A673 (cell line): Measurements from ENCODE around the gene STUB1. TPM values are rescaled to one million over a fixed set of nuclear protein-coding genes. Genes with fewer than 3 reads are reported as not detected.

Experiments
- BruUV-seq: library from RNA; stranded (reverse); fragments of 400-500 nt; replicated peaks from 2 replicates; lab custom pipeline; 2021; lab: Mats Ljungman, UMichigan
- CTCF ChIA-PET: fragments of 300-600 bp; sonication (Branson Sonifier 250); formaldehyde crosslinking; loops from one replicate; lab custom pipeline; 2022; ENCODE audit warnings: antibody characterized with exemption; lab: Charles Lee
- POLR2A ChIA-PET: fragments of 300-600 bp; sonication (Branson Sonifier 250); formaldehyde crosslinking; loops from one replicate; lab custom pipeline; 2022; ENCODE audit warnings: antibody characterized with exemption; ENCODE audit not compliant: low non-redundant PET; lab: Charles Lee
- DNase-seq: peaks from one replicate; pipeline ENCODE4 v3.0.0-alpha.2; 2015; ENCODE audit warnings: low spot score
- H3K27ac ChIP-seq: fragments of 200-600 bp; sonication (generic); 2 replicates; pipeline ENCODE4 v1.5.1; 2016; ENCODE audit warnings: mixed run types, low read depth, mild to moderate bottlenecking, mixed read lengths, antibody characterized with exemption, low read length; ENCODE audit not compliant: poor library complexity, severe bottlenecking
- H3K27me3 ChIP-seq: fragments of 200-600 bp; sonication (generic); replicated peaks from 2 replicates; pipeline ENCODE4 v1.6.1; 2017; ENCODE audit warnings: mixed run types, low read depth, mild to moderate bottlenecking, mixed read lengths, antibody characterized with exemption, low read length; ENCODE audit not compliant: insufficient read depth, poor library complexity
- H3K36me3 ChIP-seq: fragments of 200-600 bp; sonication (generic); 2 replicates; pipeline ENCODE4 v1.6.1; 2016; ENCODE audit warnings: mixed run types, mild to moderate bottlenecking, mixed read lengths, antibody characterized with exemption, low read length; ENCODE audit not compliant: insufficient read depth, poor library complexity, severe bottlenecking
- H3K4me1 ChIP-seq: fragments of 200-600 bp; sonication (generic); 2 replicates; pipeline ENCODE4 v1.6.1; 2017; ENCODE audit warnings: mixed run types, mild to moderate bottlenecking, mixed read lengths, antibody characterized with exemption, low read length; ENCODE audit not compliant: insufficient read depth, poor library complexity, severe bottlenecking
- H3K4me3 ChIP-seq: fragments of 200-600 bp; sonication (generic); 2 replicates; pipeline ENCODE4 v1.5.1; 2016; ENCODE audit warnings: low read depth, mixed run types, mild to moderate bottlenecking, mixed read lengths, low read length; ENCODE audit not compliant: poor library complexity, severe bottlenecking
- H3K9me3 ChIP-seq: fragments of 200-600 bp; sonication (generic); 2 replicates; pipeline ENCODE4 v1.6.1; 2016; ENCODE audit warnings: mixed run types, low read depth, mild to moderate bottlenecking, mixed read lengths, antibody characterized with exemption, low read length; ENCODE audit not compliant: poor library complexity, severe bottlenecking
- CTCF ChIP-seq: fragments of 300-800, 200-600 bp; sonication (generic); conservative IDR thresholded peaks from 2 replicates; pipeline ENCODE4 v1.5.1; 2017; ENCODE audit warnings: low read depth, mild to moderate bottlenecking, antibody characterized with exemption, low read length, moderate library complexity, mixed read lengths
- EZH2 ChIP-seq: fragments of 200-600 bp; sonication (generic); IDR thresholded peaks from 2 replicates; pipeline ENCODE4 v1.6.1; 2017; ENCODE audit warnings: borderline replicate concordance, low read depth, mild to moderate bottlenecking, mixed read lengths, antibody characterized with exemption, low read length; ENCODE audit not compliant: poor library complexity, severe bottlenecking
- intact Hi-C: fragments of 100-400 bp; cut with micrococcal nuclease; formaldehyde crosslinking; loops from one replicate; pipeline ENCODE4 v1.10.0; 2022; ENCODE audit not compliant: unreplicated experiment
- total RNA-seq: library from RNA; stranded (reverse); gene quantifications from 2 replicates; pipeline ENCODE4 v1.2.3, GENCODE V29; 2021

Gene STUB1
- total RNA-seq, 1 experiment from 2014 or later: 88.2 TPM

- CTCF ChIA-PET: no interaction called here
- H3K27ac ChIP-seq: no peak overlapping the region
- H3K27me3 ChIP-seq: no peaks in the 10 kb centered on the region
- no peak for TF ChIP-seq CTCF
- no peak for TF ChIP-seq EZH2
- peaks cover 10% of the 10 kb centered on the region for H3K4me1 ChIP-seq
- DNase-seq: no peak
- intact Hi-C loops: no loop called here
- H3K4me3 ChIP-seq: no peak overlapping the region
- BruUV-seq: no TSS peak
- no peaks in the 10 kb centered on the region for H3K9me3 ChIP-seq
- H3K36me3 ChIP-seq: no peaks in the 10 kb centered on the region
- POLR2A ChIA-PET: no interaction called here
Observed at GRCh38 chr16:662597-662996, 17.6 kb upstream of the STUB1 start.

GRCh38 chr16:666572-666971 lies 13.6 kb upstream of the STUB1 start:
- no peak for TF ChIP-seq CTCF
- TF ChIP-seq EZH2: no peak
- ChIA-PET POLR2A (no interaction called here), CTCF (no interaction called here)
- Histone ChIP-seq H3K4me3 (no peak overlapping the region), H3K27ac (no peak overlapping the region), H3K36me3 (peaks cover 25% of the 10 kb centered on the region), H3K9me3 (no peaks in the 10 kb centered on the region), H3K4me1 (peaks cover 3% of the 10 kb centered on the region), H3K27me3 (no peaks in the 10 kb centered on the region)
- BruUV-seq: no TSS peak
- intact Hi-C loops: no loop called here
- no peak for DNase-seq

DNA sequence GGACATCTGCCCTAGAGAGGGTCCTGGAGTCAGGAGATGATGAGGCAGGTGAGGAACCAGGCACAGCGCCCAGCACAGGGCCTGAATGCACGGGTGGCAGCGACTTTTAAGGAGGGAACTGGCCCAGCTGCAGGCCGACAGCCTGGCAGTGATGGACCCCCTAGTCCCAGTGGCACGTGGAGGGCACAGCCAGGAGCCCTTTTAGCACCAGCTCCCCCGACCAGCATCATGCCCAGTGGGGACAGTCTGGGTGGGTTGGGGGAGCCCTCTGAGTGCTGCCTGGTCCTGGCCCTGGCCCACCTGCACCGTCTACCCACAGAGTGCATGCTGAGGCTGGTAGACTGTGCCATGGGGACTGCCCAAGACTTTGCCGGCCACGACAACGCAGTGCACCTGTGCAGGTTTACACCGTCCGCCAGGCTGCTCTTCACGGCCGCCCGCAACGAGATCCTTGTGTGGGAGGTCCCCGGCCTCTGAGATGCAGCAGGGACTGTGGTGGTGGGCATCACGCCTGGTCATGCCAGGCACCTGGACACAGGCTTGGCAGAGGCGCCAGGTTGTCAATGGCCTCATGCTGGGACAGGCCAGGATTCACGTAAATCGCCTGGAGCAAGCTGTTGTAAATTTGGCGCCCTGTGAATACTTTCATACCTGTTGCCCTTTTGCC lies 13.0 kb upstream of the STUB1 start:
- intact Hi-C loops: no loop called here
- no TSS peak for BruUV-seq
- peak overlapping the region; percentile 94 for H3K27ac ChIP-seq
- ChIA-PET CTCF (no interaction called here), POLR2A (no interaction called here)
- TF ChIP-seq CTCF (no peak), EZH2 (no peak)
- no peak overlapping the region for H3K4me3 ChIP-seq
- peaks cover 3% of the 10 kb centered on the region for H3K4me1 ChIP-seq
- no peaks in the 10 kb centered on the region for H3K27me3 ChIP-seq
- H3K36me3 ChIP-seq: peaks cover 31% of the 10 kb centered on the region
- no peaks in the 10 kb centered on the region for H3K9me3 ChIP-seq
- no peak for DNase-seq
